Vagina (tissue), 2 donors: ENCODE data around the gene STK32B. TPM values are rescaled to one million over a fixed set of nuclear protein-coding genes. Genes with fewer than 3 reads are reported as not detected.

Source experiments
- DNase-seq, 2 donors: peaks; one replicate each; pipeline ENCODE4 v3.0.0-alpha.2; 2017; ENCODE audit errors: extremely low spot score in 2 of 2
- H3K27ac ChIP-seq: fragments of 200-600 bp; sonication (generic); one replicate; pipeline ENCODE4 v1.5.1; 2019
- H3K27me3 ChIP-seq: fragments of 200-600 bp; sonication (generic); one replicate; pipeline ENCODE4 v1.5.1; 2019
- H3K36me3 ChIP-seq, 2 donors: fragments of 200-600 bp; sonication (generic); one replicate each; pipeline ENCODE4 v1.5.1; 2017 to 2019
- H3K4me1 ChIP-seq: fragments of 200-600 bp; sonication (generic); one replicate; pipeline ENCODE4 v1.5.1; 2019
- H3K4me3 ChIP-seq, 2 donors: fragments of 200-600 bp; sonication (generic); 1 replicate in 1 of 2; 2 replicates in 1 of 2; pipeline ENCODE4 v1.5.1; 2016 to 2019
- H3K9me3 ChIP-seq: fragments of 200-600 bp; sonication (generic); one replicate; pipeline ENCODE4 v1.5.1; 2019
- POLR2A ChIP-seq, 2 donors: fragments of 450-650 bp; IDR thresholded peaks; one replicate each; pipeline ENCODE4 v1.6.1; 2017; ENCODE audit warnings: antibody characterized with exemption in 2 of 2, mild to moderate bottlenecking in 2 of 2, moderate library complexity in 2 of 2
- POLR2AphosphoS5 ChIP-seq, 2 donors: sonication (generic); formaldehyde crosslinking; IDR thresholded peaks; one replicate each; pipeline ENCODE4 v1.9.0; 2017; ENCODE audit warnings: antibody characterized with exemption in 2 of 2, mild to moderate bottlenecking in 2 of 2, low read depth in 1 of 2; ENCODE audit not compliant: insufficient read depth in 1 of 2
- intact Hi-C: fragments of 100-400 bp; cut with DNase I; formaldehyde crosslinking; loops from one replicate; pipeline ENCODE4 v1.15.1; 2023
- total RNA-seq: library from RNA; depleted of rRNA; stranded (reverse); fragments of >200 nt; gene quantifications from one replicate; pipeline ENCODE4 v1.2.3, GENCODE V29; 2016
- TF ChIP-seq, protein P1 (sequence below), 3 experiments: fragments of 450-650 bp in 2 of 3; fragments of 200-600 bp in 1 of 3; sonication (generic) in 1 of 3; IDR thresholded peaks; one replicate each; pipeline ENCODE4 v1.5.1; 2017 to 2019; ENCODE audit warnings: antibody characterized with exemption in 3 of 3, mild to moderate bottlenecking in 2 of 3, moderate library complexity in 2 of 3

STK32B gene
- total RNA-seq, 1 donor from 2014 or later: 6.4 TPM

DNA sequence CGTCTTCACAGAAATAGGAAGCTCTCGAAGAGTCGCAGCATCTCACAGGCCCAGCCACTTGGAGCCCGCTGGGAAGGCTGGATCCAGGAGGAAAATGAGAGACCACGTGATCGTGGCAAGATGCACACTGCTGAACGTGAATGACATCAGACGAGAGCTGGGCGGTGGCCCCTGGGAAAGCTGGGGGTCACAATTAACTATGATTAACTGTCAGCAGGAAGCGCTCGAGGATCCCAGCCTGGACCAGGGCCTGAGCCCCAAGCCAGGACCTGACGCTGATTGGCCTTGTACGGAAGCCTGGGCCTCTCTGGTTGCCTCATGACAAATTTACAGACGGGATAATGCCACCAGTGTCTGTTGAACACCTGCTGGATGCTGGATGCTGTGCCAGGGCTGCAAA is 335.6 kb downstream of the STK32B start:
- no peak for TF ChIP-seq POLR2AphosphoS5 (IDR thresholded peaks at IDR 0.05; ENCODE audit: insufficient read depth in 1 of 2, low read depth in 1 of 2)
- no peak for TF ChIP-seq POLR2A (IDR thresholded peaks at IDR 0.05)
- TF ChIP-seq, protein P1, sequence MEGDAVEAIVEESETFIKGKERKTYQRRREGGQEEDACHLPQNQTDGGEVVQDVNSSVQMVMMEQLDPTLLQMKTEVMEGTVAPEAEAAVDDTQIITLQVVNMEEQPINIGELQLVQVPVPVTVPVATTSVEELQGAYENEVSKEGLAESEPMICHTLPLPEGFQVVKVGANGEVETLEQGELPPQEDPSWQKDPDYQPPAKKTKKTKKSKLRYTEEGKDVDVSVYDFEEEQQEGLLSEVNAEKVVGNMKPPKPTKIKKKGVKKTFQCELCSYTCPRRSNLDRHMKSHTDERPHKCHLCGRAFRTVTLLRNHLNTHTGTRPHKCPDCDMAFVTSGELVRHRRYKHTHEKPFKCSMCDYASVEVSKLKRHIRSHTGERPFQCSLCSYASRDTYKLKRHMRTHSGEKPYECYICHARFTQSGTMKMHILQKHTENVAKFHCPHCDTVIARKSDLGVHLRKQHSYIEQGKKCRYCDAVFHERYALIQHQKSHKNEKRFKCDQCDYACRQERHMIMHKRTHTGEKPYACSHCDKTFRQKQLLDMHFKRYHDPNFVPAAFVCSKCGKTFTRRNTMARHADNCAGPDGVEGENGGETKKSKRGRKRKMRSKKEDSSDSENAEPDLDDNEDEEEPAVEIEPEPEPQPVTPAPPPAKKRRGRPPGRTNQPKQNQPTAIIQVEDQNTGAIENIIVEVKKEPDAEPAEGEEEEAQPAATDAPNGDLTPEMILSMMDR (IDR thresholded peaks at IDR 0.05): no peak
- Histone ChIP-seq H3K4me3 (no peak overlapping the region), H3K36me3 (no peaks in the 10 kb centered on the region), H3K27ac (no peak overlapping the region), H3K27me3 (no peaks in the 10 kb centered on the region), H3K9me3 (no peaks in the 10 kb centered on the region), H3K4me1 (peaks cover 14% of the 10 kb centered on the region)
- intact Hi-C loops: no loop called here
- DNase-seq: no peak

DNA sequence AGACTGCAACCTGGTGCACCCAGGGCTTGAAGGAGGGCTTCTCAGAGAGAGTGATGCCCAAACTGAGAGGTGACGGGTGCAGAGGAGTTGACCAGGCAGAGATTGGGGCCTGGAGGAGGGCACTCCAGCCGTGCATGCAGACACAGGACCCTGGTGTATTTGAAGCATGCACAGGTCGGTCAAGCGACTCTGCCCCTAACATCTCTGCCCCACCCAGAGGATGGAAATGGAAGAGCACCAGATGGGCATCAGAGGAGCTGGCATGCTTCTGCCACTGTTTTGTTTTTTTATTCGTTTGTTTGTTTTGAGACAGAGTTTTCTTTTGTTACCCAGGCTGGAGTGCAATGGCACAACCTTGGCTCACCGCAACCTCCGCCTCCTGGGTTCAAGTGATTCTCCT is 336.2 kb downstream of the STK32B start:
- no peak for TF ChIP-seq POLR2AphosphoS5 (IDR thresholded peaks at IDR 0.05; ENCODE audit: insufficient read depth in 1 of 2, low read depth in 1 of 2)
- TF ChIP-seq POLR2A (IDR thresholded peaks at IDR 0.05): no peak
- TF ChIP-seq, protein P1 (IDR thresholded peaks at IDR 0.05): no peak
- DNase-seq: no peak
- Histone ChIP-seq H3K27ac (no peak overlapping the region), H3K27me3 (no peaks in the 10 kb centered on the region), H3K9me3 (no peaks in the 10 kb centered on the region), H3K4me1 (peaks cover 14% of the 10 kb centered on the region), H3K36me3 (no peaks in the 10 kb centered on the region), H3K4me3 (no peak overlapping the region)
- intact Hi-C loops: no loop called here

DNA sequence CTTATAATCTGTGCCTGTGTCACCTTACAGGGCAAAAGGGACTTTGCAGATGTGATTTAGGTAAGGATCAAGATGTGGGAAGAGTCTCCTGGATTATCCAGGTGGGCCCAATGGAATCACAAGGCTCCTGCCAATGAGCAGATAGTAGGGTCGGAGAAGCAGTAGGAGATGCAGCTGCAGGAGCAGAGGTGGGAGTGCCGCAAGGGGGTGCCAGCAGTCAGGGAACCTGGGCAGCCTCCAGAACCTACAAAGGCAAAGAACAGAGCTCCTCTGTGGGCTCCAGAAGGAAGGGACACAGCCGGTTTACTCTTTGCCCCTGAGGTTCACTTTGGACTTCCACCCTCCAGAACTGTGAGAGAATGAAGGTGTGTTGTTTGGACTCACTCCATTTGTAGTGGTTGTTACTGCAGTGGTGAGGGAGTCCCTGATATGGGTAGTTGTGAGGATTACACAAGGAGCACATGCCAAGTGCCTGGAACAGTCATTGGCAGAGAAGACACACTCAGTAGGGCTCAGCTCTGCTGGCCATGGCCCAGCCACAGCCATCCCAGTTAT is 338.6 kb downstream of the STK32B start:
- TF ChIP-seq, protein P1 (IDR thresholded peaks at IDR 0.05): no peak
- TF ChIP-seq POLR2A (IDR thresholded peaks at IDR 0.05): no peak
- no peaks in the 10 kb centered on the region for H3K36me3 ChIP-seq
- H3K4me3 ChIP-seq: no peak overlapping the region
- intact Hi-C loops: no loop called here
- H3K9me3 ChIP-seq: no peaks in the 10 kb centered on the region
- peaks cover 14% of the 10 kb centered on the region for H3K4me1 ChIP-seq
- DNase-seq: no peak
- H3K27me3 ChIP-seq: no peaks in the 10 kb centered on the region
- H3K27ac ChIP-seq: no peak overlapping the region

DNA sequence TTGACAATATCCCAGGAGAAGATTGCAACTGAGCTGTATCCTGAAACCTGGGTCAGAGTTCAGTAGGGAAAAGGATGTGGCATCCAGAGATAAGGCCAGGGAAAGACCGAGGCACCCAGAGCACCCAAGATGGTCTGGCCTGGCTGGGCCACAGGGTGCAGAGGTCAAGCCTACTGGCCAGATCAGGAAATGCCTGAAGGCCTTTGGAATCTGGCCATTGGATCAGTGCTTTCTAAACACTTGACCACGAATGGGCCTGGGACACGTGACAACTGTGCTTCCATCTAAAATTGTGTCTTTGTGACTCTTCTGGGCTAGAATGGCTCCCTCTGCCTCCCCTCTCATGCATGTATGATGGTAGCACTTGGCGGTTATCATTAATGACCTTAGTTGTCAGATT is 340.2 kb downstream of the STK32B start:
- no peaks in the 10 kb centered on the region for H3K36me3 ChIP-seq
- TF ChIP-seq POLR2A (IDR thresholded peaks at IDR 0.05): no peak
- TF ChIP-seq, protein P1 (IDR thresholded peaks at IDR 0.05): no peak
- TF ChIP-seq POLR2AphosphoS5 (IDR thresholded peaks at IDR 0.05; ENCODE audit: insufficient read depth in 1 of 2, low read depth in 1 of 2): no peak
- no peak overlapping the region for H3K4me3 ChIP-seq
- H3K4me1 ChIP-seq: no peaks in the 10 kb centered on the region
- no peaks in the 10 kb centered on the region for H3K9me3 ChIP-seq
- DNase-seq: no peak
- no peaks in the 10 kb centered on the region for H3K27me3 ChIP-seq
- intact Hi-C loops: no loop called here
- no peak overlapping the region for H3K27ac ChIP-seq

DNA sequence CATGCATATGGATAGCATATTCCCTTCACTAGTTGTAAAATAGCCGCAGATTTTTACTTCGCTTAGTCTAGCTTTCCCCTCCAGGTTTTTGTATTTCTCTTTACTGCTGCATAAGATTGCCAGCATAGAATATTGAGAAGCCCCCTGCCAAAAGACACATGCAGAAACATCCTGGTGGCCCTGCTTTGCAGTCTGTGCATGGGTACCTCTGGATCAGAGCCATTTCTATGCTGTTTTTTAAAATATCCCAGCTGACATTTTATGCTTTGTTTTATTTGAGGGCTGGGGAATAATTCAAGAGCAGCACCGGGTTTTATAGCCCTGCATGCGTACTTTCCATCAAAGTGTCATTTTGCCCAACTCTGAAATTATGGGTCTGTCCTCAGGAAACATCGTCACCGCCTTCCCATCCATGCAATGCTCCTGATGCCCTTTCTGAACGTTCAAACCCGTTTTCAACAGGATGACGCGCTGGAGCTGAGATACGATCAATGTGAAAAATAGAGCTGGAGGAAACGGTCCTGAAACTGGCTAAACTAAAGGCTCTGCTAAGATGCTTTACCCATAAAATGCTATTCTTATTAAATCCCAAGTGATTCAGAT is 342.7 kb downstream of the STK32B start:
- no peak for DNase-seq

More for the DNA sequence above, 342.7 kb downstream of the STK32B start:
- TF ChIP-seq, protein P1 (IDR thresholded peaks at IDR 0.05): no peak
- no peak for TF ChIP-seq POLR2AphosphoS5 (IDR thresholded peaks at IDR 0.05; ENCODE audit: insufficient read depth in 1 of 2, low read depth in 1 of 2)
- no peaks in the 10 kb centered on the region for H3K9me3 ChIP-seq
- H3K4me3 ChIP-seq: no peak overlapping the region
- H3K27me3 ChIP-seq: no peaks in the 10 kb centered on the region
- no peaks in the 10 kb centered on the region for H3K4me1 ChIP-seq
- intact Hi-C loops: no loop called here
- no peaks in the 10 kb centered on the region for H3K36me3 ChIP-seq
- H3K27ac ChIP-seq: no peak overlapping the region
